ENCODE results near the gene RSPH6A.
A peak's percentile ranks its signal among the peaks of the same experiment; 100 is the strongest.
"Not testable (repeated sequence)": the region's sequence is repeated elsewhere in the genome, so short reads cannot be mapped to it uniquely, and the experiment has no call there.

RSPH6A gene

GRCh38 chr19:45799541-45799940 lies 15.6 kb downstream of the RSPH6A start:
- DNase-seq, result not testable (repeated sequence)

DNA sequence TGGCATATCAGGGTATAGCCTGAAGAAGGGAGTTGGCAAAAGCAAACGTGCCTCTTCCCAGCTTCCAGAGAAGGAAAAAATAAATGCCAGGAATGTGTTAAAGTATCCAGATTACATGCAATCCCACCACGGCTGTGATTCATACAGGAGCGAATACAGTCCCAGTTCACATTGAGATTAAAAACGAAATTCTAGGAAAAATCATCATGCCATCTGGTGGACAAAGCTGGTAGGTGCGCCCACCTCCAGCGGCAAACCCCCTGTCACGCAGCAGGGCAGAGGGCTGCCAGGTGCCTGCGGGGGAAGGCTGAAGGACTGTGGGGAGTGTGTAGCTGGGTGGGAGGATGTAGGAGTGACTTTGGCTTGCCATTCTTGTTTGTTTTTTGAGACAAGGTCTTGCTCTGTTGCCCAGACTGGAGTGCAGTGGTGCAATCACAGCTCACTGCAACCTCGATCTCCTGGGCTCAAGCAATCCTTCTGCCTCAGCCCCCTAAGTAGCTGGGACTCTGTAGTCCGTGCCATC lies 16.1 kb downstream of the RSPH6A start:
- DNase-seq, result peak; percentile 64

GRCh38 chr19:45794627-45795026 lies 20.5 kb downstream of the RSPH6A start:
- no peak for DNase-seq

DNA sequence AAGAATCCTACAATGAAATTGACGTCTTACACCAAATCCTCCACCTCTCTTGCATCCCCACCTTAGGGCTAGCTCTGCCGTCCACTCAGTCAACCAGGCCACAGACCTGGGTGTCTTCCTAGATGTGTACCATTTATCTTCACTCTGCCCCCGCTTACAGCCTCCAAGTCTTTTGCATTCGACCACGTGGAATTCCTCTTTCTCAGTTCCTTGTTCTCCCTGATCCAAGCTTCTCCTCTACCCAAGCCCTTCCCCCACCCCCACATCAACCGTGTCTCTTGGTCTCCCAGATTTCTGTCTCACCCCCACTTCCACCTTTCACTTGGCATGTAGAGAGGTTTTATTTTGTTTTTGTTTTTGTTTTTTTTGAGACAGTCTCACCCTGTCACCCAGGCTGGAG lies 21.2 kb downstream of the RSPH6A start:
- no peak for DNase-seq

DNA sequence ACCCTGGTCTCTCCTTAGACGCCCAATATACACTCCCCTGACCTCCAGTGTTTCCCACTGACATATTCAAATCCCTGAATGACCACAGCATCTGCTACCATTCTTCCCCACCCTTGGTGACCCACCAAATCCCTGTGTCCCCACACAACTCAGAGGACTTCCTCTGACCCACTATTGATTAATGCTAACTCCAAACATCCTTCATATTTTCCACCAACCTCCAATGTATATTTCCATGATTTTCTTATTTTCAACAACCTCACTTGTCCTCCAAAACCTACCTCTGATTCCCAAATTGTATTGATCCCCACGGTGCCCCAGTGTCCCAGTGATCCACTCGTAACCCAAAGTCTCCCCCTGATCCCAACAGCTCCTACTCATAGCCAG lies 21.9 kb downstream of the RSPH6A start:
- DNase-seq, result no peak

DNA sequence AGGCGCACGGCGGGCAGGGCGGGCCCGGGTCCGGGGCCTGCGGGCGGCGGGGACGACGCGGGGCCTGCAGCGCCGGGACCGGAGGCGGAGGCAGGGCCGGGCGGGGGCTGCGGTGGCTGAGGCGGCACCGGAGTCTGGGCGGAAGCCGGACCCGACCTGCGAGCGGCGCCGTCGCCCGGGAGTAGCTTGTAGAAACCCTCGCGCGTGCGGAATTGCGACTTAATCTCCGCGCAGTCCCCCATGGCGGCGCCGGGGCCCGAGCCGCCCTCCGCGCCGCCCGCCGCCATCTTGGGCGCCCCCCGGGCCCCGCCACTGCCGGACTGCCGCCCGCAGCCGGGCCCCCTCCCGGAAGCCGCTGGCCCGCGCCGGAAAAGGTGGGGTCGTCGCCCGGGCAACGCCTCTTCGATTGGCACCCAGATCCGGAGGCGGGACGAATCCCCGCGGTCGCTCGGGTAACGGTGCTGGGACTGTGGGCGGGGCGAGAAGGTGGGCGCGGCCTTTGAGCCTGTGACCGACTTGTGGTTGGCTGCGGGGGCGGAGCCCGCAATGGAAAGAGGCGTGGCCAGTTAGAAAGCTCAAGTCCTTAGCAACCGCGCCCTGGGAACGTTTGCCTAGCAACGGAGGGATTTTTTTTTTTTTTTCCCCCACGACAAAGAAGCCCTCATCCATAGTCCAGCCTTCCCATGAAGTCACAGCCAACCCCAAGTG lies 22.5 kb downstream of the RSPH6A start, which contains the start of gene DMWD:
TSS of gene DMWD (minus strand) at position 376 of the 708 bp plus-strand sequence. CDS start at position 287, 89 bp downstream.
- peak; percentile 89 for DNase-seq

DNA sequence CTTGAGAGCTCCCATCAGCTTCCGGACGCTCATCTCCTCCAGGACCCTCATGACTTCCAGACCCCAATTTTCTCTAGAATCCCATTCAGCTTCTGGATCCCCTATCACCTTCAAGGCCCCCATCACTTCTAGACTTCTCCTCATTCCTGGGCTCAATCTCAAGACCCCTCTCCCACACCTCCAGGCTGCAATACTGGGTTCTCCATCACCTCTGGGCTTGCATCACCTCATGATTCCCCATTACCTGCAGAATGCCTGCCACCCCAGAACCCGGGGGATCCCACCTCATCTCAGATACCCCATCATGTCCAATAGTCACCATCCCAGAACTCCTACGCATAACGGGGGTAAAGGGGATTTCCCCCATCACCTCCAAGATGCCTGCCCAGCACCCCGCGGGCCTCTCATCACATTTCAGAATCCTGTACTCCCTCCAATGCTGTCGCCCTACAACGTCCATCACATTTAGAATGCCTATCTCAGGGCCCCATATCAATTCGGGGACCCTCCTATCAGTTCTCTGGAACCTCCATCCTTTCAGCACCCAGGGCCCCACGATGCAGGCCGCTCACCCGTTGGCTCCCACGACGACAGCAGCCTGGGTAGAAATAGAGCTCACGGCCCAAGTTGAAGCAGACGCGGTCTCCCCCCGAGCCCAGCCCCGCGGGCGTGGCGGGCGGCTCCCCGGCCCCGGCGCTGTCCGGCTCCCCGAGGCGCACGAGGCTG lies 23.2 kb downstream of the RSPH6A start:
- DNase-seq, result no peak

- DNase-seq, result no peak
These were observed 24.2 kb downstream of the RSPH6A start for GRCh38 chr19:45790942-45791341.

DNA sequence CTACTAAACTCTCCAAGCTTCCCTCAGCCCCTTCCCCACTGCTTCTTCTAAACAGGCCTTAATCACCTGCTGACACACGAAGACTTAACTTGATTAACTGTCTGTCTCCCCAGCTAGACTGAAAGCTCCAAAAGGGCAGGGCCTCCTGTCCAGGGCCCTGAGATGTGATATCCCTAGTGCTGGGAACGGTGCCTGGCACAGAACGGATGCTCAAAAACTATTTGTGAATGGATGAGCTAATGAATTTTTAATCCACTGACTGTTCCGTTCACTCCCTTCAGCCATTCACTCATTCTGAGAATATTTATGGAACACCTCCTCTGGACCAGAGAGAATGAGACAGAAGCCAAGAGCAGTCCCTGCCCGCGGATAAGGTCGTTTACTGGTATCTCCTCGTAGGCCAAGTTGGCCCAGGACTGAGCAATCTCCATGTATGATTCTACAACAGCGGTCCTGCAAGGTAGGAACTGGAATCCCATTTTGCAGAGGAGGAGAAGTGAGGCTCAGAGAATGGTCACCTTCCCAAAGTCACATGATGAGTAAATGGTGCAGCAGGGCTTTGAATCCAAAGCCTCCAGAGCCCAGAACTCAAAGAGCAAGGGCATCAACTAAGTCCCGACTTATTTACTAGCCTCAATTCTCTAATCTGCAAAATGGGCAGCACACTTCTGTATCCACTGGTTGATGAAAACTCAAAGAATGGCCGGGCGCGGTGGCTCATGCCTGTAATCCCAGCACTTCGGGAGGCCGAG lies 25.9 kb downstream of the RSPH6A start:
- no peak for DNase-seq

DNA sequence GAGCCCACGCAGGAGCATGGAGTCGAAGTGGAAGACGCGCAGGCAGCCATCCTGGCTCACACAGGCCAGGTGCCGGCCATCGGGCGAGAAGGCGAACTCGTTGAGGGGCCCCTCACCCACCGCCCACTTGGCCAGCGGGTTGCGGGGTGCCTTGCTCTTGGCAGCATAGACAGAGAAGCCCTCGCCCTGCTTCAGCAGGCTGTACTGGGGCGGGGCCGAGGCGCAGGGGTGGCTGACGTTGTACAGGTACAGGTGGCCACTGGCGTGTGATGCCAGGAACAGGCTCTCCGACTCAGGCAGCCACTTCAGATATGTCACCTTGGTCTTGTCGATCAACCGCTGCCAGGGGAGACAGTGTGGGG lies 28.6 kb downstream of the RSPH6A start:
- no peak for DNase-seq

GRCh38 chr19:45785781-45786532 lies 29.2 kb downstream of the RSPH6A start:
- no peak for DNase-seq

DNA sequence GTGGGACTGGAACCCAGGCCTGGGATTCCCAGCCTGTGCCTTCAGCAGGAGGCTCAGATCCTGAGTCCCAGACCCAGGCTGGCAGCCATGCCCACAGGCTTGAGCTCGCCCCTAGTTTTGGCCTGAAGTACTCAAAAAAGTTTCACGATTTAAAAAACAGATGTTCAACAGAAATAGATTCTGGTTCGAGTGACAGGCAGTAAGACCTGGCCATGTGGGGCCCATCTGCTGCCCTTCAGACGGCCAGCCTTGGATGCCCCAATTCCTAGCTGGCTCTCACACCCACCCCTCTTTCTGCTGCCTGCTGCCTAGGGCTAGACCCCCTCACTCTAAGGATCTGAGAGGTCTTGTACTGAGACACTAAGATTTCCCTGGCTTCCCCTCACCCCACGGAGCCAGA lies 30.0 kb downstream of the RSPH6A start:
- no peak for DNase-seq

DNA sequence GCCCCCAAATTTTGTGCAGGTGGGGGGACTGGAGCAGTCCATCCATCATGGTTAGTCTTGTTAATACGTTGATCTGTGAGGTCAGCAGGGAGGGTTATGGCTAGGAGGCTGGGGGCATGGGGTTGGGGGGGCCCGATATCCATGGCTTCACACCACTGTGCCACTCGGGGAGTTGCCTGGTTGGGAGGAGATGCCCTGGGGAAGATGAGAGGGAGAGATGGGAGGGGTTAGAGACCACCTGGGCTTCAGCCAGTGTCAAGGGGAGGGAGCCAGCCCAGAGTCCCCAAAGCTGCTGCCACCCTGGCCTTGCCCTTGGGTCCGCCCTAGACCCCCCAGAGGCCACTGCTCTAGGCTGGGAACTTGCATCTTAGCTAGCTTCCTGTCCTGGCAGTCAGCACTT lies 31.0 kb downstream of the RSPH6A start:
- DNase-seq, result no peak

DNA sequence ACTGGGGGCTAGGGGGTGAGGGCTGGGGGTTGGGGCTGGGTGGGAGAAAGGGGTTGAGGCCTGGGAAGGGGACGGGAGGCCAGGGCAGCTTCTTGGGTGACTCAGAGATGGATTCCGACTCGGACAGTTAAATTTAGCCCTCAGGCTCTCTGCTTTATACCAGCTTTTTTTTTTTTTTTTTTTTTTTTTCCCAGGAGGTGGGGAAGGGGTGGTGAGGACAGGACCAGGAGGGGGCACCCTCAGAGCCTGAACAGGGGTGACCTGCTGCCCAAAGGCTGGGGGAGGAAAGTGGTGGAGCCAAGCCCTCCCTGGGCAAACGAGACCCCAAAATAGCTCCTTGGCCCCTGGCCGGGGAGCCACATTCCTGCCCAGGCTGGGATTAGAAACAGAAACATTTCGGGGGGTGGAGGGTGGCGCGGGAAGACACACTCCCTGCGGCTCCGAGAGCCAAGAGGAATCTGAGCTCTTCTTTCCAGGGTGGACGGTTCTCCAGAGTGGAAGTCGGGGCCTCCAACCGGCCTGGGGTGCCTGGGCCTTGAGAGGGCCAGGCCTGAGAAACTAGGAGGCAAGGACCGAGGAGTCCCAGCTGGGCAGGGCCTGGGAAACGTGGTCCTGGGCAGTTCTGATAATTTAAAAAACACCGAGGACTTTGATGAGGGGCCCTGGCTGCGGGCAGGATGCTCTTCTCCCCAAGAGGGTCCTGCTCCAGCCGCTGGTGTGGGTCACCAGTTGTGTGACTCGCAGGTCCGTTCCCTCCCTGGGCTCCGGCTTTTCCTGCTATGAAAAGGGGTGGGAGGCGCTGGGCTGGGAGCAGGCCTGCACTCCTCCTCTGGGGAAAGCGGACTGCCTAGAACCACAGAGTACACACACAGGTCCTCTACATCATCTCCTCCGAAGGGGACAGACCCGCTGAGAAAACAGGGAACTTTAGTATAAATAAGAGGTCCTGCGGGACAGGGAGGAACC lies 32.0 kb downstream of the RSPH6A start:
- no peak for DNase-seq

- no peak for DNase-seq
These were observed 32.9 kb downstream of the RSPH6A start, which contains the start of gene DMPK for GRCh38 chr19:45782162-45782691. TSS of gene DMPK (minus strand) at chr19:45782490. CDS start at chr19:45782352, 138 bp downstream.

- peak; percentile 67 for DNase-seq
These were observed 33.6 kb downstream of the RSPH6A start for GRCh38 chr19:45781214-45782161.

- no peak for DNase-seq
These were observed 34.5 kb downstream of the RSPH6A start for GRCh38 chr19:45780448-45781213.

DNA sequence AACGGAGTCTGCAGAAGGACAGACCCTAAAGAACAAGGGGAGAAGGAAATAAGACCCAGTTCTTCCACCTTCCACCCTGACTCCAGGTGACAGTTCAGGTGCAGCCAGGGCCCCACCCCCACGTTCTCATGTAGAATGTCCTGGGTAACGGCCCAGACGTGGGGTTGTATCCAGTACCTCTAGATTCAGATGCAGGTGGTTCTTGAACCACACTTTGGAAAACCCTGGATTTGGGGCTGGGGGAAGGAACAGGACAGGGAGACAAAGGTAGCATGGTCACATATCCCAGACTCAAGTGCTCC lies 35.0 kb downstream of the RSPH6A start:
- DNase-seq, result peak; percentile 42

Measured in DMS79 (cell line).